Esophagus squamous epithelium (tissue), 4 donors: ENCODE results near the gene PKIG.

Experiments
- CTCF ChIP-seq, 6 experiments: fragments of 450-650 bp in 4 of 6; fragments of 200-600 bp in 2 of 6; sonication (generic) in 2 of 6; IDR thresholded peaks; one replicate each; pipeline ENCODE4 v1.5.1; 2016 to 2019; ENCODE audit warnings: antibody characterized with exemption in 6 of 6, mild to moderate bottlenecking in 4 of 6, moderate library complexity in 4 of 6
- POLR2A ChIP-seq, 4 donors: fragments of 450-650 bp; IDR thresholded peaks; one replicate each; pipeline ENCODE4 v1.6.1; 2017; ENCODE audit warnings: antibody characterized with exemption in 4 of 4, mild to moderate bottlenecking in 4 of 4, moderate library complexity in 3 of 4

- no peak for TF ChIP-seq CTCF (IDR thresholded peaks at IDR 0.05)
- TF ChIP-seq POLR2A (IDR thresholded peaks at IDR 0.05) = no peak
These were observed 47.2 kb downstream of the PKIG start for GRCh38 chr20:44629542-44629941.
